HG02763 (cell line): ENCODE data around the gene TERB1.

Source experiments
- ATAC-seq: cut with Tn5 transposase; IDR thresholded peaks from one replicate; pipeline ENCODE4 v1.9.1; 2021; ENCODE audit warnings: mild to moderate bottlenecking, moderate library complexity; ENCODE audit not compliant: unreplicated experiment

Gene TERB1

GRCh38 chr16:66706506-66706880, 94.9 kb downstream of the TERB1 start:
- ATAC-seq, result no peak

GRCh38 chr16:66705790-66706505, 95.4 kb downstream of the TERB1 start:
- no peak for ATAC-seq
